Measurements from ENCODE around the gene ARFGAP1. TPM values are rescaled to one million over a fixed set of nuclear protein-coding genes. Genes with fewer than 3 reads are reported as not detected.

Gene ARFGAP1
- total RNA-seq, 1 donor from 2014 or later = 81.6 TPM

DNA sequence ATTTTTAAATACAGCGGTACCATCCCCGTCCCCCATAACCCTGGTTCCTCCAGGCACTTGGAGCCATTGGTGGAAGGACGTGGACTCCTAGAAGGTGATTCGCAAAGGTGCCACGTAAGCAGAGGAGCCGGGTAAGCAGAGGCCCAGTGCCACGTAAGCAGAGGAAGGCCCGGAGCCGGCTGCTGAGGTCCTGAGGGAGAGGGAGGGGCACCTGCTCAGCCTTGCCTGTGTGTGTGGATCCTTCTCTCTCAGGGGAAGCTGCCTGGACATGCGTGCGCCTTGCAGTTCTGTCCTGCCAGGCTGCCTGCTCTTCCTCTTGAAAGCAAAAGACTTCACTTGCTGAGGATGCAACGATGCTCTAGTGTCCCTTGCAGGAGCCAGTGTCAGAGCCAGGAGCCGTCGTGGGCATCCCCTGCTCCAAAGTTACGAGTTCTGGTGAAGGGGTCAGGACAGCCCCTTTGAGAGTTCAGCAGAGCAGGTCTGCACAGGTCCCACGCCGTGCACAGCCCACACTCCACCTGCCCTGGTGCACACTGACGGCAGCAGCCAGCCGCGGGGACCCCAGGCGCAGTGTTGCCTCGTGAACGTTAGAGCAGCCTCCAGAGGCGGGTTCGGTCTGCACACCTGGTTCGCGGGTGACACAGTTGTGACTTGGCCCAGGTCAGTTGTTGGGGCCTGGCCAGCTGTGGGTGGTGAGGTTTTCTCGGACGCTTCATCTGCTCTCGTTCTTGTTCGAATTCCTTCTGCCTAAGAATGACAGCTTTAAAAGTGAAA lies 16.5 kb upstream of the ARFGAP1 start:
- ATAC-seq (no peak), DNase-seq (ENCODE audit: low spot score) (no peak)
- intact Hi-C loops (cut with DNase I) = no loop called here

DNA sequence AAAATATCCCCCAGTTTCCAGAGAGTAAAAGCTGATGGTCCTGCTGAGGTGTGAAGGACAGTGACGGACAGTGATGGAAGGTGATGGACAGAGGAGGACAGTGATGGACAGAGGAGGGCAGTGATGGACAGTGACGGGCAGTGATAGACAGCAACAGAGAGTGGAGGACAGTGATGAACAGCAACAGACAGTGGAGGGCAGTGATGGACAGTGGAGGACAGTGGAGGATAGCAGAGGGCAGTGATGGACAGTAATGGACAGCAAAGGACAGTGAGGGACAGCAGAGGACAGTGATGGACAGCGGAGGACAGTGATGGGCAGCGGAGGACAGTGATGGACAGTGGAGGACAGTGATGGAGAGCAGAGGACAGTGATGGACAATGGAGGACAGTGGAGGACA lies 15.7 kb upstream of the ARFGAP1 start:
- ATAC-seq (no peak), DNase-seq (ENCODE audit: low spot score) (no peak)
- intact Hi-C loops (cut with DNase I) = no loop called here

DNA sequence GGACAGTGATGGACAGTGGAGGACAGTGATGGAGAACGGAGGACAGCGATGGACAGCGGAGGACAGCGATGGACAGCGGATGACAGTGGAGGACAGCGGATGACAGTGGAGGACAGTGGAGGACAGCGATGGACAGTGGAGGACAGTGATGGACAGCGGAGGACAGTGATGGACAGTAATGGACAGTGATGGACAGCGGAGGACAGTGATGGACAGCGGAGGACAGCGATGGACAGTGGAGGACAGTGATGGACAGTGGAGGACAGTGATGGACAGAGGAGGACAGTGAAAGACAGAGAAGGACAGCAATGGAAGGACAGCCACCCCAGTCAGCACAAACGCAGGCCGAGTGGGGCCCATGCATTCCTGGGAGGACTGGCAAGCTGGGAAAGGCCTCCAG lies 15.0 kb upstream of the ARFGAP1 start:
- DNase-seq (ENCODE audit: low spot score) (no peak), ATAC-seq (no peak)
- intact Hi-C loops (cut with DNase I) = no loop called here

DNA sequence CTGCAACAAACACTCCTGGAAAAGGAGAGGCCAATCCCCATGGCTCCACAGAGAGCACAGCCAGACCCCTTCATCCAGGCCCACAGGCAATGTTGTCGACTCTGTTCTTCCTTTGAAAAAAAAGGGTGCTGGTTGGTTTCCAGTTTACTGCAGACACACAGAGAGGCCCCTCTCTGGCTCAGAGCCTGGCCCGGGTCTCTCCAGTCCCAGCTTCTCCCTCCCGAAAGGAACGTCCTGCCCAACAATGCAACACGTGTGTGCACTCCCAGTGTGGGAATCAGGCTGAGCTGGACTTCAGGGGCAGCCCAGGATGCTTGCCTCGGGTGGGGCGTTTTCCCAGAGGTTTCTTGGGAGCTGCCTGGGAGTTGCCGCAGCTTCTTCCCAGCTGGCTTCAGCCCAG lies 13.8 kb upstream of the ARFGAP1 start:
- DNase-seq (ENCODE audit: low spot score) (no peak), ATAC-seq (peak; percentile 76)
- intact Hi-C loops (cut with DNase I) = no loop called here

DNA sequence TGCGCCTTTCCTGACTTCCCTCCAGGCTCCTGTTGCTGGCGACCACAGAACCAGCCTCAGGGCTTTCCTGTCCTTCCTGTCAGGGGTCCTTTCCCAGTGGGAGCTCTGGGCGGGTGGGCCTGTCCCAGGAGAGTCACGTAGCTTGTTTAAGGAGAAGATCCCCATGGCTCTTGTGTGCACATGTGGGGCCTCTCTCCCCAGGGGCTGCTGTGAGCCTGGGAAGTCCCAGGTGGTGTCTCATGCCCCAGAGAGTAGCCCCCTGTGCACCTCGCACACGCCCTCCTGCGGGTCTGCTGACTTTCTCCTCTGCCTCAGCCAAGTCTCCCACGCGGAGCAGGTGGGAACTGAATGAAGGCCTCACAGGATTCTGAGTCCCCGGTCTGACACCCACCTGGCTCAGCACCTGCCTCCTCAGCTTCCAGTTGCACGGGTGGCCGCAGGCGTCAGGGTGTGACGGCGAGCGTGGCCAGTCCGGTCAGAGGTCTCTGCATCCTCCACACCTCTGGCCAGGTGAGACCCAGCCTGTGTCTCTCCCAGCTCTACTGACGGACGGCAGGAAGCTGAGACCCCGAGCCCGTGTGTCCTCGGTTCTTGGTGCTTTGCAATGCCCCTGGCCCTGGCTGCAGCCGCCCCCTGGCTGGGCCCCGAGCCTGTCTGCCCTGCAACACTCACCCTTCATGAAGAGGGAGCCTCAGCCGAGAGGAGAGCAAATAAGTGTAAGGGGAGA lies 12.7 kb upstream of the ARFGAP1 start:
- DNase-seq (ENCODE audit: low spot score) (no peak), ATAC-seq (no peak)
- intact Hi-C loops (cut with DNase I) = no loop called here

DNA sequence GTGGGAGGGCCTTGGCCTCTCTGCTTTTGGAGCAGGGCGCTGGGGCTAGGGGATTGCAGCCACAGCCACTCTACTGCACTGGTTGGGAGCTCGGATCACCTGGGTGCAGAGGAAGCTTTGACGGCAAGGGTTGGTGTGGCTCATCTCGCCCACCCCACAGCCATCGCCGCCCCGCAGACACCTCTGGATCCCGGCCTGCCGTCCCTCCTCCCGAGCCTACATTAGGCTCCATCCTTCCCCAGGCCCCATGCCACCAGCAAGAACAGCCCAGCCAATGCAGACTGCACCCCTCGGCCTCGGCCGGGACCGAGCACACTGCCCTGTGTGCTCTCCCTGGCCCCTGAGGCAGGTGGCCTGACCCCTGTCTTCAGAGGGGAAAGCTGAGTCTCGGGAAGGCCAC lies 12.1 kb upstream of the ARFGAP1 start:
- intact Hi-C loops (cut with DNase I) = no loop called here
- no peak for DNase-seq (ENCODE audit: low spot score)
- ATAC-seq = no peak

DNA sequence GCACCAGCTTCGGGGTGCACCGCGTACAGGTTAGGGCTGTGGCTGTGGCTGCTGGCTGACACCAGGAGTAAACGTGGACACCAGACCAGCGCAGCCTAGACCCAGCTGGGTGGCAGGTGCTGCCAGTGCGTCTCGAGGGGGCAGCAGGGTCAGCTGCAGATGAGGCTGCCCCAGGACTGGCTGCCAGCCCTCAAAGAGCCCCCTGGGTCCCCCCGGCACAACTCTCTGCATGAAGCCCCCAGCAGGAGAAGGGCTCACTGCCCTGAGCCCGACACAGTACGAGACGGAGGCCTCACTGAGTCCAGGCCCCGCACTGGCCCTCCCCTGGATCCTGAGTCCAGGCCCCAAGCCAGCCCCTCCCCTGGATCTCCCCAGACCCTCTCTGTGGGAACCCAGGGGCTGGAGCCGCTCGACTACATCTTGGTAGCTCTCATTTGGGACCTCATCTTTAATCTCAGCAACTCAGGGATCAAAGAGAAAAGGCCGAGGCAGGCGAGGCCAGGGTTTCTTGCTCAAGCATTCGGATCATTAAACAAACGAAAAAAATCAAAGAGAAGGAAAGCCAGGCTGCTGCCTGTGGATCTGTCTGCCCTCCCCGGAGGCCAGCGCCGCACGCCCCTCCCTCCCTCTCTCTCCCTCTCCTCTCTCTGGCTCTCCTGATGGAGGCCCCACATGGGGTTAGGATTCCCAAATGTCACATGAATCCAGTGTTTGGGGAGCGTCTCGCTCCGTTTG lies 11.4 kb upstream of the ARFGAP1 start:
- intact Hi-C loops (cut with DNase I) = no loop called here
- ATAC-seq (no peak), DNase-seq (ENCODE audit: low spot score) (no peak)

DNA sequence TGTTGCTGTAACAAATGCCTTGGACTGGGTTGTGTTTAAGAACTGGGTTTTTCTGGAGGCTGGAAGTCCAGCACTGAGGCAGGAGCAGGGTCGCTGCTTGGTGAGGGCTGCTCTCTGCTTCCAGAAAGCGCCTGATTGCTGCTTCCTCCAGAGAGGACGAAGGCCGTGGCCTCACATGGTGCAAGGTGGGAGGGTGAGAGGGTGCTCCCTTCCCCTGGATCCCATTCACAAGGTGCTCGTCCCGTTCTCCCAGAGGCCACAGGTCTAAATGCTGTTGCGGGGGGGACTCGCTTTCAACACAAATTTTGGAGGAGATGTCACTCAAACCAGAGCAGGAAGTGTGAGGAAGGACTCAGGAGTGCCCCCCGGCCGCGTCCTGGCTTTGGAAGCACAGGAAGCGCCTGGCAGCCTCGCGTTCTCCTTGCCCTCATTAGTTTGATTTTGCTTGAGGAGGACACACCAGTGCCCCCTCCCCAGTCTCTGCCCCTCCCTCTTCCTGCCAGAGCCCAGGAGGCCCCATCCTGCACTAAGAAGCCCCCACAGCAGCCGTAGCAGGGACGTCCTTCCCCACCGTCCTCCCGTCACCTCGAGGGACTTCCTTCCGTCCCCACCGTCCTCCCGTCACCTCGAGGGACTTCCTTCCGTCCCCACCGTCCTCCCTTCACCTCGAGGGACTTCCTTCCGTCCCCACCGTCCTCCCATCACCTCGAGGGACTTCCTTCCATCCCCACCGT lies 10.7 kb upstream of the ARFGAP1 start:
- ATAC-seq (no peak), DNase-seq (ENCODE audit: low spot score) (no peak)
- intact Hi-C loops (cut with DNase I) = no loop called here

DNA sequence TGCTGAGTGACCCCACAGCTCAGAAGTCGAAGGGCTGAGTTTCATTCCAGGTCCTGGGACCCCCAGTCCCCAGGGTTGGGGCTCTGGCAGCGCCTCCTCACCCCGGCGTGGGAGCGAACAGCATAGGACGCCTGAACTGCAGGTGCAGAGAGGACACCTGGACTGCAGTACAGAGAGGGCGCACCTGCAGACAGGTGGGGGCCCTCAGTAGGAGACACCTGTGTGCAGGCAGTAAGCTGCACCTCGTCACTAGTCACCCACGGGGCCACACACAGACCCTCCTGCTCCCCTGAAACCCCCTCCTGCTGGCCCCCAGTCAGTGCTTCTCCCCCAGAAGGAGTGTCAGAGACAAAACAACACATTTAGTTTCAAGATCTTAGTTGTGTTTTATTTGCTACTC lies 9.8 kb upstream of the ARFGAP1 start:
- DNase-seq (ENCODE audit: low spot score) (no peak), ATAC-seq (no peak)
- intact Hi-C loops (cut with DNase I) = no loop called here

DNA sequence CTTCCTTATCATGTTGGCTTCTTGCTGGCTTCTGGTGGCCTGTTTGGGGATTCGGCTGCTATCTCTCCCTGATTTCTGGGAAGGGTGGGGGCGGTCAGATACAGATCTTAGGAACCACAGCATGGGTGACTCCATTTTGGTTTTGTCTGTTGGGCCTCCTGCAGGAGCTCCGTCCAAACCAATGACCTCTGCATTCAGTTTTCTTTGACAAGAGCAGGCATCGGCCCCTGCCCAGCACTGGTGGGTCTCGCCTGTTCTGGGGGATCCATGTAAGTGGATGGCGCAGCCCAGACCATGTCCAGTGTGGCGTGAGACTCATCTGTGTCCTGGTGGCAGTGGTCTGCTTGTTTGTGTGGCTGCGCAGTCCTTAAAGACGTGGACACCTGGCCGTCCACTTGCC lies 8.6 kb upstream of the ARFGAP1 start:
- ATAC-seq = no peak
- intact Hi-C loops (cut with DNase I) = no loop called here
- DNase-seq (ENCODE audit: low spot score) = no peak

DNA sequence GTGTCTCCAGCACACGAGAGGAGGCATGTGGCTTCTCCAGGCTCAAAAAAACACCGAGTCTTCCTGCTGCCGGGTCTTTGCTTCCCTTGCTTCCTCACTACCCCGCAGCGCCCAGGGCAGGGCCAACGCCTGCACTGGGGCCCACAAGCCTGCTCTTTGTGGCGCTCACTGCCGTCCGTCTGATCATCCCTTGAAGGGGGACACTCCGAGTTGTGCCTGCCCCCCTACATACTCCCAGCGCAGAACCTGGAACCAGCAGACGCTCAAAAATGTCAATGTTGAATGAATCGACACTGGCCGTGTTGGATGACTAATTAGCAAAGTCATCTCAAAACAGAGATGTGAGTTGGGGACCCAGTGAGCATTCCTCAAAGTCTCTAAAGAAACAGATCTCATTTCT lies 8.1 kb upstream of the ARFGAP1 start:
- no peak for ATAC-seq
- DNase-seq (ENCODE audit: low spot score) = no peak
- intact Hi-C loops (cut with DNase I) = no loop called here

DNA sequence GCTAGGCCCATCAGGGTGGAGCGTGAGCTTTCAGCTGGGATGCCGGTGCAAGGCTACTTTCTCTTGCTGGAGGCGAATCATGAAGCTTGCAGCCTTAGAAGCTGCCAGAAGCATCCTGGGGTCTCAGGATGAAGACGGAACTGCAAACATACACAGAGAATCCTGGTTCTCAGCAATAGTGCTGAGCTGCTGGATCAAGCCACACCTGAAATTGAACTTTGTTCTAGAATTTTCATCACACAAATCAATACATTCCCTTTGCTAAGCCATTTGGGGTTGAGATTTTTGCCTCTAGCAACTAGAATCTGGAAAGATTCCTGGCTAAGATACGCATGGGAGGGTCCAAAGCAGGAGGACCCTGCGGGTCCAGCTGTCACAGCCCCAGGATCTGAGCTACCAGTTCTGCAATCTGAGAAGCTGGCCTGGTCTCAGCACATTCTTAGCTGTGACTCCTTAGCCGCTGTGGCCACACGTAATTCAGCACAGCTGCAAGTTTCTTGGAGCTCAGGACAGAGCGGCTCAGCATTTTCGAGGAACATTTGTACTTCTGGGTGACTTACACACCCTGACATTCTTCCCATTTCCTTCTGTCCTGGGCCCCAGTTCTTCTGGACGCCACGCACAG lies 6.6 kb upstream of the ARFGAP1 start:
- DNase-seq (ENCODE audit: low spot score) (no peak), ATAC-seq (no peak)
- intact Hi-C loops (cut with DNase I) = no loop called here

DNA sequence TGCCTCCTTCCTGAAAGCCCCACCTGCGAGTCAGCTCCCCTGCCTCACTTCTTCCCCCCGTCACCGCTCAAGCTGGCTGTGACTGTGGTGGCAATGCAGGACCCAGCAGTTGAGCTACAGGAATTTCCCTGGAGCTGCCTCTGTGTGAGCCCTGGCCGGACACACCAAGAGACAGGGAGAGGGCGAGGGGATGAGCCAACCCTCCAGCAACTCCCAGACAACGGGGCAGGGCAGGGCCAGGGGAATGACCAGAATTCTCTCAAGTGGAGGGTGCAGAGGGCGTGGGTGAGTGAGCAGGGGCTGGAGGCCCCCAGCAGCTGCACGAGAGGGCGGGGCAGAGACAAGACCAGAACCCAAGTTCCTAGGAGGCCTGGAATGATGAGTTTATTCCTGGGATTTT lies 4.9 kb upstream of the ARFGAP1 start:
- DNase-seq (ENCODE audit: low spot score) (no peak), ATAC-seq (no peak)
- intact Hi-C loops (cut with DNase I) = no loop called here

DNA sequence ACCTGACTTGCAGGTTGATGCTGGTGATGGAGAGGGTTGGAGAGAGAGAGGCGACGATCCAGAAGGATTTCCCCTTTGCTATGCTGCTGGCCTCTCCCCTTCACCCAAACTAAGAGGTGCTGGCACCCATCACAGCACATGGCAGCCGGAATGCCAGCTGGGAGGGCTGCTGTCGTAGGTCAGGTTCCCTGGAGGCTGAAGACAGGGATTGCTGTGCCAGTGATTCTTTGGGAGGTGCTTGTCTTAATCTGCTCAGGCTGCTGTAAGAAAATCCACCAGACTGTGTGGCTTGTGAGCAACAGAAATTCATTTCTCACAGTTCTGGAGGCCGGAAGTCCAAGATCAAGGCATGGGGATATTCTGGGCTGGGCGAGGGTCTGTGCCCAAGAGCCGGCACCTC lies 4.4 kb upstream of the ARFGAP1 start:
- no peak for DNase-seq (ENCODE audit: low spot score)
- no peak for ATAC-seq
- intact Hi-C loops (cut with DNase I) = no loop called here

DNA sequence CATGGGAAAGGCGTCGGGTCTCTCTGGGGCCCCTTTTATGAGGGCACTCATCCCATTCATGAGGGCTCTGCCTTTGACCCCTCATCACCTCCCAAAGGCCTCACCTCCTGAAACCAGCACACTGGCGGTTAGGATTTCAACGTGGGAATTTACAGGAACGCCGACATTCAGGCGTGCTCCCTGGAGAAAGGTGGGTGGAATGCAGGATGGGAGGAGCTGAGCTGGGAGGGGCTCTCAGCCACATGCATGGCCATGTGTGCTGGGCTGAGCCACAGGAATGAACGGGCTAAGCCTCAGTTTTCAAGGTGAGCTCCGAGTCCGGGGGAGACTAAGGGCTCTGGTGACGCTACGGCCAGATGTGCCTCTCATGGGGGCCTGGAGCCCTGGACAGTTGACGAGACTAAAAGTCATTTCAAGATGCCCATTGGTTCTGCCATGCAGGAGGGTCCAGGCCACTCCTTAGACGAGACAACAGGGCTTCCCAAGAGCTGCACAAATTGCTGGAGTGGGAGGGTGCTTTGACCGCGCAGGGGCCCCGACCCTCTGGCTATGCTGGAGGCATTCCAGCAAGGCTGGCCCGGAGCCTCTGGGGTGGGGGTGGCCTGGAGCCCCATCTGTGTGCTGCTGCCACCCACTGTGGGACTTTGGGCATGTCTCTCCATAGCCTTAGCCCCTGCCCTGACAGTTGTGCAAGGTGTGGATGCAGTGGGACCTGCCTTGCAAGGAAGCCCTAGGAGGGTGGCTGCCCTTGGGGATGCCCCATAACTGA lies 3.8 kb upstream of the ARFGAP1 start:
- intact Hi-C loops (cut with DNase I) = no loop called here
- peak; percentile 39 for ATAC-seq
- no peak for DNase-seq (ENCODE audit: low spot score)

DNA sequence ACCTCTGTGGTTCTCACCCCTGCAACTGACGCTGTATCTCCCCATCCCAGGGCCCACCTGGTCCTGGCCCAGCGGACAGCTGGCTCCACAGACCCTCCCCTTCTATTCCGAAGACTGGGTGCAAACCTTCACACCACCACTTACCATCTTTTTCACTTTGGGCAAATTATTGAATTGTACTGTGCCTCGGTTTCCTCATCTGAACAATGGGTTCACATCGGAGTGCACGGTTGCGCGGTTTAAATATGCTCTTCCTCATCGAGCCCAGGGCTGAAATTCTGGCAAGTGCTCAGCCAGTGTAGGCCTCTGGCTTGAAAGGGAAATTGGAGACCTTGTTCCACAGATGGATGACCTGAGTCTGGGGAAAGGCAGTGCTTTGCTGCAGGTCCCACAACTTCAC lies 2.9 kb upstream of the ARFGAP1 start:
- DNase-seq (ENCODE audit: low spot score) = no peak
- intact Hi-C loops (cut with DNase I) = no loop called here

DNA sequence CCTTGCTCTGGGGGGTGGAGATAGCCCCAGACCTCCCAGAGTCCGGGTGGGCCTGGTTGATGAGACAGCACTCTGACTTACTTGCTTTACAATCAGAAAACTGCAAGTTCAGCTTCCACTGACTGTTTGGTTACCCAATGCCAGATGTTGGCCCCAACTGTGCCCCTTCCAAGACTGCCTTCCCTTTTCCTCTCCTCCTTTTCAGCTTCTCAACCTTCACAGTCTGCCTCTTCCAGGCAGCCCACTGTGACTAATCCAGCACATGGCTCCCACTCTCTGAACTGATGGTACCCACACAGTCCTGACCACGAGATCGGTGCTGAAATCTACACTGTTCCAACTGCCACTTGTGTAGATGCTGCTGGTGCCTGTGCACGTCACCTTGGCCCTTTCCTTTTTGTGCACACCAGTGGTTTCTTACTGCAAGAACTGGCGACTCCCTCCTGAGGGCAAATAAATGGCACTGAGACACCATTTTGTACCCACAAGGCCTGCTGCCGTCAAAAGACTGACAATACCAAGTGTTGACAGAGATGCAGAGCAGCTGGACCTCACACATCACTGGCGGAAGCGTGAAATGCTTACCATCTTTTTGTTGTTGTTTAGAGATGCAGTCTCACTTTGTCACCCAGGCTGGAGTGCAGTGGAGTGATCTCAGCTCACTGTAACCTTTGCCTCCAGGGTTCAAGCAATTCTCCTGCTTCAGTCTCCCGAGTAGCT lies 1.8 kb upstream of the ARFGAP1 start:
- intact Hi-C loops (cut with DNase I) = no loop called here
- DNase-seq (ENCODE audit: low spot score) (no peak), ATAC-seq (no peak)

More for the DNA sequence above, 2.9 kb upstream of the ARFGAP1 start:
- no peak for ATAC-seq

DNA sequence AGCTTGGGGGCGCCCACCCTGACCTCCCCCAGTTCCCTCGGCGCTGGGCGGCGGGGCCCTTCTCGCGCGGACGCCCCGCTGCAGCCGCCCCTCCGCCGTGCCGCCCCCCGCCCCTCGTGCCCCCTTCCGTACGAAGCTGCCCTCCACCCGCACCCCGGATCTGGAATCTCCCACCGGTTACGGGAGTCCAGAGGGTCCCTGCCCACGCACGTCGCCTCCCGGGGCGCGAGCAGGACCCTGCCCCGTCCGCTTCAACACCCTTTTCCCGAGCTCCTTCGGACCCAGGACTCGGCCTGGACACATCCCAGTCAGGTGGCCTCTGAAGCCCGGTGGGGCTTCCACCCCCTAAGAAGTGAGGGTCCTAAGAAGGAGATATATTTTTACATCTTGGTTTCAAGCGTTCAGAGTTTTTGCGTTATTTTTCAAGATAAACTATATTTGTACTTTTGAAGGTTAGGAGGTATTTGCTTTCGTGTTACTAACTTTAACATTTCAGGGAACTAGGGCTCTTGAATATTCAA lies 506 bp downstream of the ARFGAP1 start:
- intact Hi-C loops (cut with DNase I) = no loop called here
- no peak for ATAC-seq
- DNase-seq (ENCODE audit: low spot score) = no peak

Measured in sciatic nerve (tissue), 2 donors.